Transverse colon (tissue), 4 donors: ENCODE results near the gene RAB24.

Experiments
- EP300 ChIP-seq: sonication (generic); formaldehyde crosslinking; IDR thresholded peaks from one replicate; pipeline ENCODE4 v1.6.1; 2017; ENCODE audit warnings: antibody characterized with exemption, low read depth
- POLR2A ChIP-seq: fragments of 450-650 bp; IDR thresholded peaks from one replicate; pipeline ENCODE4 v1.6.1; 2016; ENCODE audit warnings: antibody characterized with exemption, mild to moderate bottlenecking, moderate library complexity
- POLR2AphosphoS5 ChIP-seq, 3 donors: sonication (generic); formaldehyde crosslinking; IDR thresholded peaks; one replicate each; pipeline ENCODE4 v1.6.1; 2016; ENCODE audit warnings: antibody characterized with exemption in 3 of 3
- TF ChIP-seq, protein P1 (sequence below), 5 experiments: fragments of 200-600 bp in 3 of 5; fragments of 450-650 bp in 2 of 5; sonication (generic) in 3 of 5; IDR thresholded peaks; 1 replicate in 2 of 5; 2 replicates in 3 of 5; pipeline ENCODE4 v1.5.1; 2016 to 2017; ENCODE audit warnings: antibody characterized with exemption in 5 of 5, inconsistent platforms in 3 of 5, mild to moderate bottlenecking in 2 of 5, moderate library complexity in 1 of 5

DNA sequence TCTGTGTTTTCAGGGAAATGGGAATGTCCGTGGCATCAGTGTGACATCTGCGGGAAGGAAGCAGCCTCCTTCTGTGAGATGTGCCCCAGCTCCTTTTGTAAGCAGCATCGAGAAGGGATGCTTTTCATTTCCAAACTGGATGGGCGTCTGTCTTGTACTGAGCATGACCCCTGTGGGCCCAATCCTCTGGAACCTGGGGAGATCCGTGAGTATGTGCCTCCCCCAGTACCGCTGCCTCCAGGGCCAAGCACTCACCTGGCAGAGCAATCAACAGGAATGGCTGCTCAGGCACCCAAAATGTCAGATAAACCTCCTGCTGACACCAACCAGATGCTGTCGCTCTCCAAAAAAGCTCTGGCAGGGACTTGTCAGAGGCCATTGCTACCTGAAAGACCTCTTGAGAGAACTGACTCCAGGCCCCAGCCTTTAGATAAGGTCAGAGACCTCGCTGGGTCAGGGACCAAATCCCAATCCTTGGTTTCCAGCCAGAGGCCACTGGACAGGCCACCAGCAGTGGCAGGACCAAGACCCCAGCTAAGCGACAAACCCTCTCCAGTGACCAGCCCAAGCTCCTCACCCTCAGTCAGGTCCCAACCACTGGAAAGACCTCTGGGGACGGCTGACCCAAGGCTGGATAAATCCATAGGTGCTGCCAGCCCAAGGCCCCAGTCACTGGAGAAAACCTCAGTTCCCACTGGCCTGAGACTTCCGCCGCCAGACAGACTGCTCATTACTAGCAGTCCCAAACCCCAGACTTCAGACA lies 9.5 kb downstream of the RAB24 start:
- TF ChIP-seq, protein P1, sequence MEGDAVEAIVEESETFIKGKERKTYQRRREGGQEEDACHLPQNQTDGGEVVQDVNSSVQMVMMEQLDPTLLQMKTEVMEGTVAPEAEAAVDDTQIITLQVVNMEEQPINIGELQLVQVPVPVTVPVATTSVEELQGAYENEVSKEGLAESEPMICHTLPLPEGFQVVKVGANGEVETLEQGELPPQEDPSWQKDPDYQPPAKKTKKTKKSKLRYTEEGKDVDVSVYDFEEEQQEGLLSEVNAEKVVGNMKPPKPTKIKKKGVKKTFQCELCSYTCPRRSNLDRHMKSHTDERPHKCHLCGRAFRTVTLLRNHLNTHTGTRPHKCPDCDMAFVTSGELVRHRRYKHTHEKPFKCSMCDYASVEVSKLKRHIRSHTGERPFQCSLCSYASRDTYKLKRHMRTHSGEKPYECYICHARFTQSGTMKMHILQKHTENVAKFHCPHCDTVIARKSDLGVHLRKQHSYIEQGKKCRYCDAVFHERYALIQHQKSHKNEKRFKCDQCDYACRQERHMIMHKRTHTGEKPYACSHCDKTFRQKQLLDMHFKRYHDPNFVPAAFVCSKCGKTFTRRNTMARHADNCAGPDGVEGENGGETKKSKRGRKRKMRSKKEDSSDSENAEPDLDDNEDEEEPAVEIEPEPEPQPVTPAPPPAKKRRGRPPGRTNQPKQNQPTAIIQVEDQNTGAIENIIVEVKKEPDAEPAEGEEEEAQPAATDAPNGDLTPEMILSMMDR (IDR thresholded peaks at IDR 0.05), result no peak
- TF ChIP-seq POLR2A (no peak), POLR2AphosphoS5 (IDR thresholded peaks at IDR 0.05) (no peak), EP300 (no peak)
